GM12801 (cell line): ENCODE results near the gene SLX4.

Source experiments
- CTCF ChIP-seq: IDR thresholded peaks from one replicate; pipeline ENCODE4 v1.5.1; 2011; ENCODE audit warnings: control low read depth; ENCODE audit not compliant: insufficient read length; ENCODE audit errors: extremely low read depth

SLX4 gene

GRCh38 chr16:3580251-3580651 is 31.2 kb downstream of the SLX4 start:
- no peak for TF ChIP-seq CTCF

DNA sequence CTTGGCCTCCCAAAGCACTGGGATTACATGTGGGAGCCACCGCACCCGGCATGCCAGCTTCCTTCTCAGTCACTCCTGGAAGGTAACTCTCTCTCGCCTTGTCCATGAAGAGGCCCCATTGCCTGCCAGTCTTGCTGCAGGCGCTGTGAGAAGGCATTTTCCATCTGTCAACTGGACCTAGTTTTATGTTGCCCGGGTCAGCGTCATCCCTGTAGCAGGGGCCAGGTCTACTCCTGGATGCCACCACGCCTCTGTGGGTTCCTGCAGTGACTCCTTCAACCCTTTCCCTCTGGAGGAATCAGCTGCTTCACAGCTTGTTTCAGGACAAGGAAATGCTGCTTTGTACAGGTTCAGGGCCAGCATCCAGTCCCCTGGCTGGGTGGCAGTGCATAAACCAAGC is 31.6 kb downstream of the SLX4 start:
- TF ChIP-seq CTCF = no peak

DNA sequence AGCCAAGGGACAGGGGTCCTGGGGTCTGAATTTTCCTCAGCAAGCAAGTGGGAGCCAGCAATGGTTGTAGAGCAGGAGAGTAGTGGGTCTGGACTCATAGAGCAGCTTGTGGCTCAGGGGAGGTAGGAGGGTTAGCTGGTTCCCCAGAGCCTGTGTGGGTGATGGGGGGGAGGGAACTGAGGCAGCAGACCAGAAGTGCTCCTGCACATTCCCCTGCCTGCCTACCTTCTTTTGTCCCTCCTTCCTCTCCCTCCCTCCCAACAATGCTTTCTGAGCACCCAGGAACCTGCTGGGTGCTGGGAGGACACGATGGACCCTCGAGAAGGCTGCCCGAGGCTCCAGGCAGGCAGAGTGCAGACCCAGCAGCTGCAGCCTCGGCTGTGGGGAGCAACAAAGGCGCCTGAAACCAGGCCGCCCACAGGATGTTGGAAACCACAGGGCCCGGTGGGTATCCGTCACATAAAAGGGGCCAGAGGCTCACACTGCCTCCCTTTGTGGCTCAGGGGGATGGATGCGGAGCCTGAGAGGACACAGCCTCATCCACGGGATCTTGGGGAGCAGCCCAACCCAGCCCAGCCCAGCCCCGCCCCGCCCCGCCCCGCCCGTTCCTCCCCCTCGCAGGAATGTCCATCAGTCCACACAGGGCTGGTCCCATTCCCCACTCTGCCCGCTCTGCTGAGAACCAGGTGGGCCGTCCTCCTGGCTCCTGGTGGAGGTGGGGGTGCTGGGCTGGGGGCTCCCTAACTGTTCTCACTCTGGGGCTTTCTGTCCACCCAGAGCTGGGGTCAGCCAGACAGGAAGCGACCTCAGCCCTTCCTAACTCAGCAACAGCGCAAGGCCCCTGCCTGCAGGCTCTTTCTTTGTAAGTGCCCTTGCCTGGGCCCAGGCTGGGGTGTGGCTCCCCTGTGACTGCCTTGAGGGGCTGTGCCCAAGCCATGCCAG is 32.5 kb downstream of the SLX4 start:
- TF ChIP-seq CTCF = no peak

DNA sequence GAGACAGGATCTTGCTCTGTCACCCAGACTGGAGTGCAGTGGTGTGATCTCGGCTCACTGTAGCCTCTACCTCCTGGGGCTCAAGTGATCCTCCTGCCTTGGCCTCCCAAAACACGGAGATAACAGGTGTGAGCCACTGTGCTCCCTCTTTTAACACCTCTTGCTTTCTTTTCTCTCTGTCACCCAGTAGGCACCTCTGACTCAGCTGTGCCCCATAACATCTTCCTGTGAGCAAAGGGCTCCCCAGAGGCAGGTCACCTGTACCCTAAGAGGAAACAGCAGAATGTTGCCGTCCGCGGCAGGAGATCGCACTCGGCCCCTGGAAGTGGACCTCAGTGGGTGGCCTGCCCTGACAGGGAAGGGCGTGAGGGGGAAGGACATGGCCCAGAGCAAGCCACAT is 33.3 kb downstream of the SLX4 start:
- TF ChIP-seq CTCF = no peak

GRCh38 chr16:3577302-3577752 is 34.1 kb downstream of the SLX4 start, which contains the start of gene NLRC3:
Gene NLRC3, minus strand, starts transcription at chr16:3577403. Its CDS starts 12,367 bp downstream, at chr16:3565036.
- no peak for TF ChIP-seq CTCF

DNA sequence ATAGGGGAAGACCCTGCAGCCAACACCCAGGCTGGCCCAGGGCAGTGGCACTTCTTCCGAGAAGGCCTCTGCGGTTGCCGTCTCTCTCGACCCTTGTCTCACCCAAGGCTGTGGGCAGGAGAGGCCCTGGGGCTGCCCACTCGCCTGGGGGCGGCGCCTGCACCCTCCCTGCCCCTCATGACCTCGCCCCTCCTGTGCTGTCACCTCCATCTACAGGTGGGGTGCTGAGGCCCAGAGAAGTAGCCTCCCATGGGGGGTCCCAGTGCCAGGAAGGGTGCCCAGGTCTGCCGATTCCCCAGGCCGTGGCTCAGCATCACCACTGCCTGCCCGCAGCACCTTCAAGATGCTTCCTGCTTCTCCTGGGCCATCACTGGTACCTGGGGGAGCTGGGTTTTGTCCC is 35.2 kb downstream of the SLX4 start:
- TF ChIP-seq CTCF = no peak

- no peak for TF ChIP-seq CTCF
Observed at GRCh38 chr16:3575491-3575890, 35.9 kb downstream of the SLX4 start.
